ENCODE data around the gene CAAP1.
"Not testable (repeated sequence)": the region's sequence is repeated elsewhere in the genome, so short reads cannot be mapped to it uniquely, and the experiment has no call there.

Gene CAAP1

DNA sequence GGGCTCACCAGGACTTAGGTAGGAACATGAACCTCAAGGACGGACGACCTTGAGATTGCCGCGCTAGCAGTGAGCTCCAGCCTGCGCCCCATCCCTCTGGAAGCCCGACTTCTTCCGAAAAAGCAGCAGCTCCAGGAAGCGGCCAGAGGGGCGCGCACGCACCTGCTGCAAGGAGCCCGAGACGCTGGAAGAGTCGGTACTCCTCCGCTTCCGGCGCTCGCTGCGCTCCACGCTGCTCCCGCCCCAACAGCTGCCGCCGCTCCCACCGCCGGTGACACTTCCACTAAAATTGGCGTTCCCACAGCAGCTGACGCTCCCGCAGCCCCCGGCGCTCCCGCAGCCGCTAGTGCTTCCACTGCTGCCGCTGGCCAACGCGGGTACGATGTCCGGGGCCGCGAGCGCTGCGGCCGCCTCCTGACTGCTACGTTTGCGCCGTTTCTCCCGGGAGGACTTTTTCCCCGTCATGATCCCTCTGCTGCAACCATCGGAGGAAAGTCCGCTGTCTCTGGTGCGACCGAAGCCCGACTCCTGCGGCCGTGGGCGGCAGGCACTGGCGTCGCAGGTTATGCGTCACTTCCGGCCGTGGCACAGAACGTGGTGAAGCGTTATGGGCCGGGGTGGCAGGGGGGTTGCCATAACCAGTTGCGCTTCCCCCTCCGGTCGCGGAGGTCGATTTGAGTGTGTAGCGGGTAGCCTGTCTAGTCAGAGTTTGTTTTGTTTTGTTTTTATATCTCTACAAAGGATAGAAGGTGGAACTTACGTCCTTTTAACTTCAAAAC lies at the start of gene CAAP1:
TSS of gene CAAP1 (minus strand) at position 552 of the 779 bp plus-strand sequence. CDS start at position 465, 87 bp downstream.
- in situ Hi-C loops (cut with HindIII; ENCODE audit: low sequenced_read_pairs): no loop called here

GRCh38 chr9:26940779-26941178 lies 48.2 kb upstream of the CAAP1 start:
- in situ Hi-C loops (cut with HindIII; ENCODE audit: low sequenced_read_pairs): no loop called here

- in situ Hi-C loops (cut with HindIII; ENCODE audit: low sequenced_read_pairs): no loop called here
These were observed 47.5 kb upstream of the CAAP1 start for GRCh38 chr9:26939955-26940711.

- in situ Hi-C loops (cut with HindIII; ENCODE audit: low sequenced_read_pairs): no loop called here
These were observed 45.3 kb upstream of the CAAP1 start for GRCh38 chr9:26937816-26938371.

- in situ Hi-C loops (cut with HindIII; ENCODE audit: low sequenced_read_pairs): no loop called here
These were observed 43.2 kb upstream of the CAAP1 start for GRCh38 chr9:26935847-26936246.

GRCh38 chr9:26928902-26929495 lies 36.4 kb upstream of the CAAP1 start:
- in situ Hi-C loops (cut with HindIII; ENCODE audit: low sequenced_read_pairs): no loop called here

GRCh38 chr9:26925609-26926008 lies 33.0 kb upstream of the CAAP1 start:
- in situ Hi-C loops (cut with HindIII; ENCODE audit: low sequenced_read_pairs): no loop called here

- in situ Hi-C loops (cut with HindIII; ENCODE audit: low sequenced_read_pairs): loop anchor here (5.0 kb wide), 1 partner anchor 73 kb away; no protein-coding TSS in a partner anchor
These were observed 27.1 kb upstream of the CAAP1 start for GRCh38 chr9:26919698-26920097.

- in situ Hi-C loops (cut with HindIII; ENCODE audit: low sequenced_read_pairs): no loop called here
These were observed 20.6 kb upstream of the CAAP1 start for GRCh38 chr9:26913138-26913668.

- in situ Hi-C loops (cut with HindIII; ENCODE audit: low sequenced_read_pairs): no loop called here
These were observed 12.1 kb upstream of the CAAP1 start for GRCh38 chr9:26904671-26905070.

DNA sequence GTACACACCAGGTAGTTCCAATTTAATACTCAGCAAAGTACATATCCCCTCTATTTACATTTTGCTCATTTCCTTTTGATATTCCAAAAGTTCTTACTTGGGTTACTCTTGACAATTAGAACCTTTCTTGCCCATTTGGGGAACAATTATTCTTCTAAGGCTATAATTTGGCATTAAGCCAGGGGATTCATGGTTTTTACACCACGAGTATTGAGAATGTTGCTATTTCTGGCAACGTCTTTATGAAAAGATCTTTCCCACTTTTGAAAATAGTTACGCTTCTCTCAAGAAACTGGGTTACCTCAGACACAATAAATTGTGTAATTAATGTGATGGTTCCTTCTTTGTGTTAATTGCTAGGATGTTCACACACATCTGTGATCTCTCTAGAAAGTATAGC lies 11.5 kb upstream of the CAAP1 start:
- in situ Hi-C loops (cut with HindIII; ENCODE audit: low sequenced_read_pairs): no loop called here

- in situ Hi-C loops (cut with HindIII; ENCODE audit: low sequenced_read_pairs): no loop called here
These were observed 551 bp upstream of the CAAP1 start for GRCh38 chr9:26893030-26893676.

- in situ Hi-C loops (cut with HindIII; ENCODE audit: low sequenced_read_pairs): no loop called here
These were observed 876 bp downstream of the CAAP1 start for GRCh38 chr9:26891726-26892125.

- in situ Hi-C loops (cut with HindIII; ENCODE audit: low sequenced_read_pairs): no loop called here
These were observed 4.3 kb downstream of the CAAP1 start for GRCh38 chr9:26888271-26888670.

- in situ Hi-C loops (cut with HindIII; ENCODE audit: low sequenced_read_pairs): no loop called here
These were observed 10.4 kb downstream of the CAAP1 start for GRCh38 chr9:26882154-26882553.

GRCh38 chr9:26880262-26880661 lies 12.3 kb downstream of the CAAP1 start:
- in situ Hi-C loops (cut with HindIII; ENCODE audit: low sequenced_read_pairs): no loop called here

- in situ Hi-C loops (cut with HindIII; ENCODE audit: low sequenced_read_pairs): not testable (repeated sequence)
These were observed 17.4 kb downstream of the CAAP1 start for GRCh38 chr9:26875155-26875554.

GRCh38 chr9:26870292-26870691 lies 22.3 kb downstream of the CAAP1 start:
- in situ Hi-C loops (cut with HindIII; ENCODE audit: low sequenced_read_pairs): no loop called here

DNA sequence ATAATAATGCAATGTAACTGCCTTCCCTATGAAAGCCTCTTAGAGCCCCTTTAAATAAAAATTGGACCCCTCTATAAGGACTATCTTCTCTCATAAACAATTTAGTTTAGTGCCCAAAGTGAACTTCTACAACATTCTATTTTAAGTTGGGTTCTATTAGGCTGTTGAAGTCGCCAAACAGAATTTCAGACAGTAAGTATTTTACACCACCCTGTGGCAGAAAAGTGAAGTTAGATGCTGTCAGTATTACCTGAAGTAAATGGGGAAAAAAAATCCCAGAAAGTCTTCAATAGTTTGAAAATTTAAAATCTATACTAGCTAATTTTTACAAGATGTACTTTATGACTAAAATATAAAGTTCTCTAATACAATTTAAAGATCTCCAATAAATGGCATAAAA lies 29.5 kb downstream of the CAAP1 start:
- in situ Hi-C loops (cut with HindIII; ENCODE audit: low sequenced_read_pairs): no loop called here

DNA sequence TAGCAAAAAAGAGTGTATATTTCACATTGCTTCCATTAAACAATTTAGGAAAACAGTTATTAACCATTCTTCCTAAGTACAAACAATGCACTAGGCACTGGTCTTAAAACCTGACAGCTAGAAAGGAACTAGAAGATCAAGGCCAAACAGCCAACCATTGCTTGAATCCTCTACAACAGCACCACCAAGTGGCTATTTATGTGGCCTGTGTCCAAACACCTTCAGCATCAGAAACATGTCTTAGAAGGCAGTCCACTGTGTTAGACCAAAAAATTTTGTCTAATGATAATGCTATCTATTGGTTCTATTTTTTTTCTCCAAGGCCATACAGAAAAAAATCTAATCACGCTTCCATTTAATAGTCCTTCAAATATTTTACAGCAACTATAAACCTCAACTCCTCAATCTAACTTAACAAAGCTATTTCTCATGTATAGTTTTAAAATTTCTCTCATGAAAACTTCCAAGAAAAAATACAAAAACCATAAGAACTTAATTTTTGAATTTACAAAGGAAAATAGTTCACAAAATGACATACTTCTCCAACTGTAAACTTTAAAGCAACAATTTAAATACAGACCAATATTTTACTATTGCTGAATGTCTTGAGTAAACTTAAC lies 36.1 kb downstream of the CAAP1 start:
- in situ Hi-C loops (cut with HindIII; ENCODE audit: low sequenced_read_pairs): no loop called here
